GM12878 (cell line): ENCODE measurements around the gene ABCF3. TPM values are rescaled to one million over a fixed set of nuclear protein-coding genes. Genes with fewer than 3 reads are reported as not detected.

Source experiments
- ATAC-seq: fragments of 200-7000 bp; cut with Tn5 transposase; 3 replicates; pipeline ENCODE4 v1.9.1; 2020; ENCODE audit warnings: mild to moderate bottlenecking, moderate library complexity
- BruUV-seq: library from RNA; stranded (reverse); fragments of 400-500 nt; replicated peaks from 2 replicates; lab custom pipeline; 2021; lab: Mats Ljungman, UMichigan
- CTCF ChIA-PET: fragments of 300-600 bp; sonication (Branson Sonifier 250); formaldehyde crosslinking; extraction: SDS; loops from one replicate; lab custom pipeline; 2021; ENCODE audit warnings: inconsistent platforms; lab: Yijun Ruan, JAX
- POLR2A ChIA-PET: fragments of 350-600 bp; formaldehyde crosslinking; extraction: SDS; loops from one replicate; lab custom pipeline; 2021; ENCODE audit warnings: inconsistent platforms; lab: Charles Lee
- RAD21 ChIA-PET: fragments of 300-600 bp; sonication (Branson Sonifier 250); formaldehyde crosslinking; loops from one replicate; lab custom pipeline; 2023; ENCODE audit warnings: antibody characterized with exemption; ENCODE audit not compliant: unreplicated experiment; lab: Charles Lee
- SMC1A ChIA-PET: fragments of 300-600 bp; sonication (Branson Sonifier 250); formaldehyde crosslinking; loops from one replicate; lab custom pipeline; 2023; ENCODE audit not compliant: unreplicated experiment, uncharacterized antibody; lab: Charles Lee
- DNase-seq: peaks from one replicate; pipeline ENCODE4 v3.0.0-alpha.2; 2011; ENCODE audit warnings: low read depth, low spot score
- FAIRE-seq: peaks from 3 replicates; lab custom pipeline; 2011; peaks lifted over from hg19 to GRCh38; lab: Jason Lieb, UNC
- H2AFZ ChIP-seq: 2 replicates; pipeline ENCODE4 v1.6.0; 2011; ENCODE audit warnings: low read depth, low read length, control low read depth; ENCODE audit not compliant: control insufficient read depth
- H3K27ac ChIP-seq: 2 replicates; pipeline ENCODE4 v1.5.1; 2011; ENCODE audit warnings: control low read depth; ENCODE audit not compliant: control insufficient read depth, insufficient read depth
- H3K27me3 ChIP-seq, 2 experiments: replicated peaks in 1 of 2; 2 replicates each; pipeline versions ENCODE4 v1.6.0 to v1.6.1; 2011; ENCODE audit warnings: low read length in 1 of 2; ENCODE audit not compliant: control insufficient read depth in 2 of 2, insufficient read depth in 2 of 2
- H3K36me3 ChIP-seq, 2 experiments: 2 replicates each; pipeline ENCODE4 v1.5.1; 2011; ENCODE audit warnings: low read length in 1 of 2; ENCODE audit not compliant: control insufficient read depth in 2 of 2, insufficient read depth in 2 of 2
- H3K4me1 ChIP-seq: 2 replicates; pipeline ENCODE4 v1.6.1; 2011; ENCODE audit warnings: mild to moderate bottlenecking, low read length, moderate library complexity, mixed read lengths; ENCODE audit not compliant: control insufficient read depth, insufficient read depth
- H3K4me2 ChIP-seq: 2 replicates; pipeline ENCODE4 v1.6.0; 2011; ENCODE audit warnings: control low read depth; ENCODE audit not compliant: control insufficient read depth, insufficient read depth
- H3K4me3 ChIP-seq: fragments of 200-600 bp; sonication (generic); 2 replicates; pipeline ENCODE4 v1.5.1; 2016
- H3K79me2 ChIP-seq: 2 replicates; pipeline ENCODE4 v1.6.0; 2011; ENCODE audit warnings: low read length; ENCODE audit not compliant: control insufficient read depth, insufficient read depth
- H3K9ac ChIP-seq: 2 replicates; pipeline ENCODE4 v1.8.0; 2011; ENCODE audit warnings: low read length, control low read depth, mixed read lengths; ENCODE audit not compliant: control insufficient read depth, insufficient read depth
- H3K9me3 ChIP-seq: replicated peaks from 3 replicates; pipeline ENCODE4 v1.5.1; 2011; ENCODE audit warnings: mild to moderate bottlenecking, low read length; ENCODE audit not compliant: control insufficient read depth, insufficient read depth
- H4K20me1 ChIP-seq: 2 replicates; pipeline ENCODE4 v1.6.0; 2011; ENCODE audit not compliant: control insufficient read depth, insufficient read depth
- DPF2 ChIP-seq: fragments of 450-650 bp; IDR thresholded peaks from 2 replicates; pipeline ENCODE4 v1.6.1; 2017; ENCODE audit warnings: mild to moderate bottlenecking
- EGR1 ChIP-seq, 2 experiments: IDR thresholded peaks; 1 replicate in 1 of 2; 2 replicates in 1 of 2; pipeline ENCODE4 v1.6.1; 2011 to 2012; ENCODE audit warnings: low read depth in 2 of 2, low read length in 2 of 2, borderline replicate concordance in 1 of 2, mild to moderate bottlenecking in 1 of 2, moderate library complexity in 1 of 2
- HCFC1 ChIP-seq: fragments of 150-350 bp; IDR thresholded peaks from 2 replicates; pipeline ENCODE4 v1.6.1; 2014; ENCODE audit warnings: low read length
- HSF1 ChIP-seq: fragments of 150-350 bp; IDR thresholded peaks from 2 replicates; pipeline ENCODE4 v1.6.1; 2014; ENCODE audit warnings: mild to moderate bottlenecking, low read depth, low read length
- RAD51 ChIP-seq: fragments of 450-650 bp; IDR thresholded peaks from 2 replicates; pipeline ENCODE4 v1.6.1; 2016; ENCODE audit warnings: moderate library complexity, mild to moderate bottlenecking, inconsistent platforms
- RB1 ChIP-seq: fragments of 450-650 bp; formaldehyde crosslinking; IDR thresholded peaks from 2 replicates; pipeline ENCODE4 v1.6.1; 2017; ENCODE audit warnings: mild to moderate bottlenecking, borderline replicate concordance
- RBBP5 ChIP-seq: fragments of 200-600 bp; sonication (generic); conservative IDR thresholded peaks from 2 replicates; pipeline ENCODE4 v1.6.1; 2016
- RELB ChIP-seq: fragments of 450-650 bp; IDR thresholded peaks from 2 replicates; pipeline ENCODE4 v1.6.1; 2017; ENCODE audit warnings: low read depth, mild to moderate bottlenecking, moderate library complexity
- RUNX3 ChIP-seq: IDR thresholded peaks from 2 replicates; pipeline ENCODE4 v1.6.1; 2012; ENCODE audit warnings: low read length, inconsistent platforms
- SMAD5 ChIP-seq: IDR thresholded peaks from 2 replicates; pipeline ENCODE4 v1.6.1; 2016; ENCODE audit warnings: antibody characterized with exemption, low read depth
- SUPT20H ChIP-seq: IDR thresholded peaks from 2 replicates; pipeline ENCODE4 v1.6.1; 2011; ENCODE audit warnings: low read depth, mild to moderate bottlenecking, low read length, moderate library complexity, borderline replicate concordance; ENCODE audit not compliant: control insufficient read depth
- ZBED1 ChIP-seq: IDR thresholded peaks from 2 replicates; pipeline ENCODE4 v1.6.1; 2016; ENCODE audit warnings: borderline replicate concordance
- WGBS: methylation state at CpG from one replicate; pipeline ENCODE4 v1.1.6; 2016; ENCODE audit warnings: low lambda C conversion rate; ENCODE audit not compliant: insufficient replicate concordance, insufficient coverage; ENCODE audit errors: missing lambda C conversion rate; 5-methylcytosine and 5-hydroxymethylcytosine counted together
- in situ Hi-C: fragments of 300-500 bp; cut with MboI; formaldehyde crosslinking; loops from 9 replicates; pipeline ENCODE4 v1.14.3; 2018; ENCODE audit warnings: mixed read lengths
- intact Hi-C: fragments of 100-400 bp; cut with micrococcal nuclease; formaldehyde crosslinking; loops from one replicate; pipeline ENCODE4 v1.14.2; 2022; ENCODE audit not compliant: unreplicated experiment
- polyA plus RNA-seq, 11 experiments: library from polyadenylated mRNA; depleted of rRNA in 4 of 11; unstranded in 6 of 11; stranded (reverse) in 5 of 11; fragments of >200 nt; fragmentation: Nextera tagmentation in 4 of 11; fragmentation: Illumina TruSeq in 1 of 11; extraction: Ambion mirVana in 4 of 11; extraction: Trizol in 1 of 11; gene quantifications; 1 replicate in 1 of 11; 2 replicates in 10 of 11; pipeline versions ENCODE4 v1.2.1 to v1.2.3, GENCODE V29; 2011 to 2016; ENCODE audit warnings: inconsistent platforms in 2 of 11, missing spikeins in 2 of 11, low read depth in 1 of 11
- total RNA-seq, 4 experiments: library from RNA; depleted of rRNA in 3 of 4; stranded (reverse); fragments of >200 nt in 3 of 4; fragmentation: Illumina TruSeq in 1 of 4; extraction: Trizol in 1 of 4; gene quantifications; 2 replicates each; pipeline versions ENCODE4 v1.2.1 to v1.2.3, GENCODE V29; 2013 to 2021
- TF ChIP-seq, protein P1 (sequence below): fragments of 450-650 bp; IDR thresholded peaks from 2 replicates; pipeline ENCODE4 v1.6.1; 2017; ENCODE audit warnings: mild to moderate bottlenecking
- TF ChIP-seq, protein P2 (sequence below): fragments of 450-650 bp; IDR thresholded peaks from 2 replicates; pipeline ENCODE4 v1.6.1; 2017; ENCODE audit warnings: borderline replicate concordance

Gene ABCF3
- total and polyA plus RNA-seq, 10 of the 15 experiments (the other 5 are each of a cell fraction or from before 2014, with no cell fraction given): 6.1 to 71.3 (median 46.9) TPM

GRCh38 chr3:184176377-184177330 is 9.3 kb upstream of the ABCF3 start:
- no peaks in the 10 kb centered on the region for H4K20me1 ChIP-seq
- no peak for DNase-seq
- no peak for FAIRE-seq
- intact Hi-C loops: no loop called here
- no peaks in the 10 kb centered on the region for H3K27me3 ChIP-seq
- peak overlapping the region; percentile 91 for H3K4me2 ChIP-seq
- peaks cover 9% of the 10 kb centered on the region for H3K4me1 ChIP-seq
- peak overlapping the region; percentile 93; the same call in 1 of the 2 replicates for H3K9ac ChIP-seq
- H3K79me2 ChIP-seq: peaks cover 31% of the 10 kb centered on the region
- ATAC-seq: no peak
- in situ Hi-C loops: no loop called here
- ChIA-PET SMC1A (interaction anchor here (0.9 kb wide), 1 partner anchor 17 kb away, joined by 3 read pairs; no protein-coding TSS in a partner anchor), RAD21 (interaction anchor here (0.7 to 1.3 kb wide), 2 partner anchors 10 to 21 kb away, joined by 3 read pairs; partner anchors contain the start of gene ABCF3), POLR2A (interaction anchor here (0.5 to 1.8 kb wide), 5 partner anchors 8 to 1204 kb away, joined by 3 to 7 read pairs (median 5); partner anchors contain the start of gene ABCF3), CTCF (interaction anchor here (1.1 kb wide), 1 partner anchor 9 kb away, joined by 4 read pairs; the partner anchor contains the start of gene ABCF3)
- WGBS: 88% methylated on average over 19 of the region's 19 CpGs
- H3K27ac ChIP-seq: peak overlapping the region; percentile 25; the same call in 1 of the 2 replicates
- no peaks in the 10 kb centered on the region for H3K9me3 ChIP-seq
- peak overlapping the region; percentile 81 for H3K4me3 ChIP-seq
- no peak overlapping the region for H2AFZ ChIP-seq
- TF ChIP-seq RAD51 (no peak), EGR1 (IDR thresholded peaks at IDR 0.05; ENCODE audit: borderline replicate concordance in 1 of 2, low read depth in 2 of 2, low read length in 2 of 2) (no peak), RB1 (no peak), ZBED1 (no peak), RELB (no peak), HSF1 (no peak), DPF2 (no peak), HCFC1 (no peak), SUPT20H (no peak), RBBP5 (no peak), SMAD5 (no peak), RUNX3 (no peak)
- TF ChIP-seq, protein P1, sequence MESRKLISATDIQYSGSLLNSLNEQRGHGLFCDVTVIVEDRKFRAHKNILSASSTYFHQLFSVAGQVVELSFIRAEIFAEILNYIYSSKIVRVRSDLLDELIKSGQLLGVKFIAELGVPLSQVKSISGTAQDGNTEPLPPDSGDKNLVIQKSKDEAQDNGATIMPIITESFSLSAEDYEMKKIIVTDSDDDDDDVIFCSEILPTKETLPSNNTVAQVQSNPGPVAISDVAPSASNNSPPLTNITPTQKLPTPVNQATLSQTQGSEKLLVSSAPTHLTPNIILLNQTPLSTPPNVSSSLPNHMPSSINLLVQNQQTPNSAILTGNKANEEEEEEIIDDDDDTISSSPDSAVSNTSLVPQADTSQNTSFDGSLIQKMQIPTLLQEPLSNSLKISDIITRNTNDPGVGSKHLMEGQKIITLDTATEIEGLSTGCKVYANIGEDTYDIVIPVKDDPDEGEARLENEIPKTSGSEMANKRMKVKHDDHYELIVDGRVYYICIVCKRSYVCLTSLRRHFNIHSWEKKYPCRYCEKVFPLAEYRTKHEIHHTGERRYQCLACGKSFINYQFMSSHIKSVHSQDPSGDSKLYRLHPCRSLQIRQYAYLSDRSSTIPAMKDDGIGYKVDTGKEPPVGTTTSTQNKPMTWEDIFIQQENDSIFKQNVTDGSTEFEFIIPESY: no peak
- TF ChIP-seq, protein P2, sequence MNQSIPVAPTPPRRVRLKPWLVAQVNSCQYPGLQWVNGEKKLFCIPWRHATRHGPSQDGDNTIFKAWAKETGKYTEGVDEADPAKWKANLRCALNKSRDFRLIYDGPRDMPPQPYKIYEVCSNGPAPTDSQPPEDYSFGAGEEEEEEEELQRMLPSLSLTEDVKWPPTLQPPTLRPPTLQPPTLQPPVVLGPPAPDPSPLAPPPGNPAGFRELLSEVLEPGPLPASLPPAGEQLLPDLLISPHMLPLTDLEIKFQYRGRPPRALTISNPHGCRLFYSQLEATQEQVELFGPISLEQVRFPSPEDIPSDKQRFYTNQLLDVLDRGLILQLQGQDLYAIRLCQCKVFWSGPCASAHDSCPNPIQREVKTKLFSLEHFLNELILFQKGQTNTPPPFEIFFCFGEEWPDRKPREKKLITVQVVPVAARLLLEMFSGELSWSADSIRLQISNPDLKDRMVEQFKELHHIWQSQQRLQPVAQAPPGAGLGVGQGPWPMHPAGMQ: no peak
- no TSS peak for BruUV-seq
- peaks cover 13 to 27% of the 10 kb centered on the region in 2 experiments for H3K36me3 ChIP-seq
